Astrocyte (in vitro differentiated cells and primary cell): ENCODE measurements around the gene RNF157.

Experiments
- CTCF ChIP-seq: IDR thresholded peaks from 2 replicates; pipeline ENCODE4 v1.5.1; 2011; ENCODE audit warnings: low read depth, mild to moderate bottlenecking, inconsistent platforms, low read length, moderate library complexity; ENCODE audit not compliant: insufficient read depth
- EZH2 ChIP-seq: IDR thresholded peaks from 2 replicates; pipeline ENCODE4 v1.6.1; 2012; ENCODE audit warnings: mild to moderate bottlenecking, low read length, inconsistent platforms; ENCODE audit not compliant: insufficient read depth

- no peak for TF ChIP-seq CTCF
- TF ChIP-seq EZH2: no peak
Observed at GRCh38 chr17:76276069-76276431, 35.8 kb upstream of the RNF157 start.
